Measurements from ENCODE around the gene ANKRD13D. TPM values are rescaled to one million over a fixed set of nuclear protein-coding genes. Genes with fewer than 3 reads are reported as not detected.
A peak's percentile ranks its signal among the peaks of the same experiment; 100 is the strongest.

Gene ANKRD13D
- total and polyA plus RNA-seq, 2 of the 8 experiments (the other 6 are each of a cell fraction or from before 2014, with no cell fraction given): 24.9 to 26.5 TPM

GRCh38 chr11:67262731-67263675 is 26.1 kb upstream of the ANKRD13D start (continued):
- TF ChIP-seq, protein P1, sequence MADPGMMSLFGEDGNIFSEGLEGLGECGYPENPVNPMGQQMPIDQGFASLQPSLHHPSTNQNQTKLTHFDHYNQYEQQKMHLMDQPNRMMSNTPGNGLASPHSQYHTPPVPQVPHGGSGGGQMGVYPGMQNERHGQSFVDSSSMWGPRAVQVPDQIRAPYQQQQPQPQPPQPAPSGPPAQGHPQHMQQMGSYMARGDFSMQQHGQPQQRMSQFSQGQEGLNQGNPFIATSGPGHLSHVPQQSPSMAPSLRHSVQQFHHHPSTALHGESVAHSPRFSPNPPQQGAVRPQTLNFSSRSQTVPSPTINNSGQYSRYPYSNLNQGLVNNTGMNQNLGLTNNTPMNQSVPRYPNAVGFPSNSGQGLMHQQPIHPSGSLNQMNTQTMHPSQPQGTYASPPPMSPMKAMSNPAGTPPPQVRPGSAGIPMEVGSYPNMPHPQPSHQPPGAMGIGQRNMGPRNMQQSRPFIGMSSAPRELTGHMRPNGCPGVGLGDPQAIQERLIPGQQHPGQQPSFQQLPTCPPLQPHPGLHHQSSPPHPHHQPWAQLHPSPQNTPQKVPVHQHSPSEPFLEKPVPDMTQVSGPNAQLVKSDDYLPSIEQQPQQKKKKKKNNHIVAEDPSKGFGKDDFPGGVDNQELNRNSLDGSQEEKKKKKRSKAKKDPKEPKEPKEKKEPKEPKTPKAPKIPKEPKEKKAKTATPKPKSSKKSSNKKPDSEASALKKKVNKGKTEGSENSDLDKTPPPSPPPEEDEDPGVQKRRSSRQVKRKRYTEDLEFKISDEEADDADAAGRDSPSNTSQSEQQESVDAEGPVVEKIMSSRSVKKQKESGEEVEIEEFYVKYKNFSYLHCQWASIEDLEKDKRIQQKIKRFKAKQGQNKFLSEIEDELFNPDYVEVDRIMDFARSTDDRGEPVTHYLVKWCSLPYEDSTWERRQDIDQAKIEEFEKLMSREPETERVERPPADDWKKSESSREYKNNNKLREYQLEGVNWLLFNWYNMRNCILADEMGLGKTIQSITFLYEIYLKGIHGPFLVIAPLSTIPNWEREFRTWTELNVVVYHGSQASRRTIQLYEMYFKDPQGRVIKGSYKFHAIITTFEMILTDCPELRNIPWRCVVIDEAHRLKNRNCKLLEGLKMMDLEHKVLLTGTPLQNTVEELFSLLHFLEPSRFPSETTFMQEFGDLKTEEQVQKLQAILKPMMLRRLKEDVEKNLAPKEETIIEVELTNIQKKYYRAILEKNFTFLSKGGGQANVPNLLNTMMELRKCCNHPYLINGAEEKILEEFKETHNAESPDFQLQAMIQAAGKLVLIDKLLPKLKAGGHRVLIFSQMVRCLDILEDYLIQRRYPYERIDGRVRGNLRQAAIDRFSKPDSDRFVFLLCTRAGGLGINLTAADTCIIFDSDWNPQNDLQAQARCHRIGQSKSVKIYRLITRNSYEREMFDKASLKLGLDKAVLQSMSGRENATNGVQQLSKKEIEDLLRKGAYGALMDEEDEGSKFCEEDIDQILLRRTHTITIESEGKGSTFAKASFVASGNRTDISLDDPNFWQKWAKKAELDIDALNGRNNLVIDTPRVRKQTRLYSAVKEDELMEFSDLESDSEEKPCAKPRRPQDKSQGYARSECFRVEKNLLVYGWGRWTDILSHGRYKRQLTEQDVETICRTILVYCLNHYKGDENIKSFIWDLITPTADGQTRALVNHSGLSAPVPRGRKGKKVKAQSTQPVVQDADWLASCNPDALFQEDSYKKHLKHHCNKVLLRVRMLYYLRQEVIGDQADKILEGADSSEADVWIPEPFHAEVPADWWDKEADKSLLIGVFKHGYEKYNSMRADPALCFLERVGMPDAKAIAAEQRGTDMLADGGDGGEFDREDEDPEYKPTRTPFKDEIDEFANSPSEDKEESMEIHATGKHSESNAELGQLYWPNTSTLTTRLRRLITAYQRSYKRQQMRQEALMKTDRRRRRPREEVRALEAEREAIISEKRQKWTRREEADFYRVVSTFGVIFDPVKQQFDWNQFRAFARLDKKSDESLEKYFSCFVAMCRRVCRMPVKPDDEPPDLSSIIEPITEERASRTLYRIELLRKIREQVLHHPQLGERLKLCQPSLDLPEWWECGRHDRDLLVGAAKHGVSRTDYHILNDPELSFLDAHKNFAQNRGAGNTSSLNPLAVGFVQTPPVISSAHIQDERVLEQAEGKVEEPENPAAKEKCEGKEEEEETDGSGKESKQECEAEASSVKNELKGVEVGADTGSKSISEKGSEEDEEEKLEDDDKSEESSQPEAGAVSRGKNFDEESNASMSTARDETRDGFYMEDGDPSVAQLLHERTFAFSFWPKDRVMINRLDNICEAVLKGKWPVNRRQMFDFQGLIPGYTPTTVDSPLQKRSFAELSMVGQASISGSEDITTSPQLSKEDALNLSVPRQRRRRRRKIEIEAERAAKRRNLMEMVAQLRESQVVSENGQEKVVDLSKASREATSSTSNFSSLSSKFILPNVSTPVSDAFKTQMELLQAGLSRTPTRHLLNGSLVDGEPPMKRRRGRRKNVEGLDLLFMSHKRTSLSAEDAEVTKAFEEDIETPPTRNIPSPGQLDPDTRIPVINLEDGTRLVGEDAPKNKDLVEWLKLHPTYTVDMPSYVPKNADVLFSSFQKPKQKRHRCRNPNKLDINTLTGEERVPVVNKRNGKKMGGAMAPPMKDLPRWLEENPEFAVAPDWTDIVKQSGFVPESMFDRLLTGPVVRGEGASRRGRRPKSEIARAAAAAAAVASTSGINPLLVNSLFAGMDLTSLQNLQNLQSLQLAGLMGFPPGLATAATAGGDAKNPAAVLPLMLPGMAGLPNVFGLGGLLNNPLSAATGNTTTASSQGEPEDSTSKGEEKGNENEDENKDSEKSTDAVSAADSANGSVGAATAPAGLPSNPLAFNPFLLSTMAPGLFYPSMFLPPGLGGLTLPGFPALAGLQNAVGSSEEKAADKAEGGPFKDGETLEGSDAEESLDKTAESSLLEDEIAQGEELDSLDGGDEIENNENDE (IDR thresholded peaks at IDR 0.05; ENCODE audit: insufficient replicate concordance, low read length): no peak
- 0 out of 2 replicates have a peak, but pooled peaks have one; percentile 15 for TF ChIP-seq TEAD4 (IDR thresholded peaks at IDR 0.05; ENCODE audit: low read depth, low read length)
- no peak for TF ChIP-seq POU5F1 (IDR thresholded peaks at IDR 0.05; ENCODE audit: low read depth, low read length)
- TF ChIP-seq RAD21 (IDR thresholded peaks at IDR 0.05 in 1 of 2, conservative IDR thresholded peaks at IDR 0.05 in 1 of 2; ENCODE audit: low read depth in 2 of 2, low read length in 2 of 2): peak; percentile 60 to 72
- TF ChIP-seq NRF1 (IDR thresholded peaks at IDR 0.05; ENCODE audit: low read depth, low read length): no peak
- TF ChIP-seq EGR1 (IDR thresholded peaks at IDR 0.05; ENCODE audit: borderline replicate concordance, low read depth, low read length): 0 out of 2 replicates have a peak, but pooled peaks have one; percentile 39
- no peak for TF ChIP-seq HDAC2 (IDR thresholded peaks at IDR 0.05; ENCODE audit: borderline replicate concordance in 1 of 2, low read depth in 2 of 2, low read length in 2 of 2)
- no peak for TF ChIP-seq MAFK (IDR thresholded peaks at IDR 0.05; ENCODE audit: low read depth, low read length)
